Mesothelial cell of epicardium (in vitro differentiated cells): Measurements from ENCODE around the gene LRRC59. TPM values are rescaled to one million over a fixed set of nuclear protein-coding genes. Genes with fewer than 3 reads are reported as not detected.
A peak's percentile ranks its signal among the peaks of the same experiment; 100 is the strongest.

Experiments
- DNase-seq, 2 experiments: peaks; one replicate each; pipeline ENCODE4 v3.0.0; 2021; ENCODE audit warnings: low spot score in 2 of 2; ENCODE audit not compliant: unreplicated experiment in 2 of 2
- H3K27ac Mint-ChIP-seq: 2 replicates; pipeline ENCODE4 v1.8.0; 2021; ENCODE audit warnings: mixed read lengths
- H3K27me3 Mint-ChIP-seq: 2 replicates; pipeline ENCODE4 v1.8.0; 2021; ENCODE audit warnings: low read depth, mixed read lengths
- H3K36me3 Mint-ChIP-seq: 2 replicates; pipeline ENCODE4 v1.8.0; 2021; ENCODE audit warnings: mixed read lengths
- H3K4me1 Mint-ChIP-seq: 2 replicates; pipeline ENCODE4 v1.8.0; 2021; ENCODE audit warnings: mixed read lengths
- H3K4me3 Mint-ChIP-seq: 2 replicates; pipeline ENCODE4 v1.8.0; 2021; ENCODE audit warnings: mild to moderate bottlenecking, moderate library complexity, mixed read lengths
- H3K9me3 Mint-ChIP-seq: 2 replicates; pipeline ENCODE4 v1.8.0; 2021; ENCODE audit warnings: mixed read lengths
- total RNA-seq: library from RNA; stranded (reverse); gene quantifications from 3 replicates; pipeline ENCODE4 v1.2.1, GENCODE V29; 2021
- TF ChIP-seq, protein P1 (sequence below): fragments of 200-600 bp; sonication (generic); IDR thresholded peaks from one replicate; pipeline ENCODE4 v1.5.0; 2021; ENCODE audit warnings: antibody characterized with exemption; ENCODE audit not compliant: unreplicated experiment

The LRRC59 gene
- total RNA-seq, 1 donor from 2014 or later: 60.7 TPM

DNA sequence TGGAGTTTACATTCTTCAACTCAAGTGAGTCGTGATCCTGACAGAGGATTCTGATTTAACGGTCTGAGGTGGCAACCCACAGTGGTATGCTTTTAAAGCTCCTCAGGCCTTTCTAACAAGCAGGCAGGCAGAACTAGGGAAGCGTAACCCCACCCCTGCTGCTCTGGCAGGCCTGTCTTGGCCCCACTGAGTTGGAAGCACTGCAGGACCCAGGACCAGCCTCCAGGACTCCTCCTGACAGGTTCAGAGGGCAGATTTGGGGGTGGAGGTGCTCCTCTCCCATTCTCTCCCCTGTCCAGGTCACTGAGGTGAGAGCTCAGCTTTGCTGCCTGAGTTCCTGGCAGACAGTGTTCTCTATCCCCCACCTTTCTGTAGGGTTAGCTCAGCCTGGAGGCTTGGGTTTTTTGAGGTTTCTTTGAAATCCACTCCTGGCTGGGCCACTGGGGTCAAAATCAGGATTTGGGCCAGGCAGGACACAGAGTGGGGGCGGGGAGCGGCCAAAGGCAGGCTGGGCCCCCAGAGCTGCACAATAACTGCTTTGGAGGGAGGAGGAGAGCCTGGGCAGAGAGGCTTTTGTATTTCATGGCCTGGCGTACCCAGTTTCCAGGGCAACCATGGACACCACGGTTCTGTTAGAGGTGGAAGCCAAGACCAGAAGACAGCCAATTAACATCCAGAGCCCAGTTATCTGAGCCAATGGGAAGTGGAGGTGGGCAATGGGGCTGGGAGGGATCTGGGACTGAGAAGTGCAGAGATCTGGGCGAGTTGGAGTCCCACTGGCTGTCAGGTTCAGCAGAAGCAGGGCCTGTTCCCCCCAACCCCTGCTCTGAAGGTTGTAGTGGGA lies 33.9 kb downstream of the LRRC59 start:
- Mint-ChIP-seq H3K36me3 (peaks cover 12% of the 10 kb centered on the region), H3K27me3 (no peaks in the 10 kb centered on the region), H3K9me3 (no peaks in the 10 kb centered on the region), H3K27ac (no peak overlapping the region), H3K4me3 (no peak overlapping the region), H3K4me1 (peaks cover 18% of the 10 kb centered on the region)
- TF ChIP-seq, protein P1, sequence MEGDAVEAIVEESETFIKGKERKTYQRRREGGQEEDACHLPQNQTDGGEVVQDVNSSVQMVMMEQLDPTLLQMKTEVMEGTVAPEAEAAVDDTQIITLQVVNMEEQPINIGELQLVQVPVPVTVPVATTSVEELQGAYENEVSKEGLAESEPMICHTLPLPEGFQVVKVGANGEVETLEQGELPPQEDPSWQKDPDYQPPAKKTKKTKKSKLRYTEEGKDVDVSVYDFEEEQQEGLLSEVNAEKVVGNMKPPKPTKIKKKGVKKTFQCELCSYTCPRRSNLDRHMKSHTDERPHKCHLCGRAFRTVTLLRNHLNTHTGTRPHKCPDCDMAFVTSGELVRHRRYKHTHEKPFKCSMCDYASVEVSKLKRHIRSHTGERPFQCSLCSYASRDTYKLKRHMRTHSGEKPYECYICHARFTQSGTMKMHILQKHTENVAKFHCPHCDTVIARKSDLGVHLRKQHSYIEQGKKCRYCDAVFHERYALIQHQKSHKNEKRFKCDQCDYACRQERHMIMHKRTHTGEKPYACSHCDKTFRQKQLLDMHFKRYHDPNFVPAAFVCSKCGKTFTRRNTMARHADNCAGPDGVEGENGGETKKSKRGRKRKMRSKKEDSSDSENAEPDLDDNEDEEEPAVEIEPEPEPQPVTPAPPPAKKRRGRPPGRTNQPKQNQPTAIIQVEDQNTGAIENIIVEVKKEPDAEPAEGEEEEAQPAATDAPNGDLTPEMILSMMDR: no peak
- DNase-seq: no peak

DNA sequence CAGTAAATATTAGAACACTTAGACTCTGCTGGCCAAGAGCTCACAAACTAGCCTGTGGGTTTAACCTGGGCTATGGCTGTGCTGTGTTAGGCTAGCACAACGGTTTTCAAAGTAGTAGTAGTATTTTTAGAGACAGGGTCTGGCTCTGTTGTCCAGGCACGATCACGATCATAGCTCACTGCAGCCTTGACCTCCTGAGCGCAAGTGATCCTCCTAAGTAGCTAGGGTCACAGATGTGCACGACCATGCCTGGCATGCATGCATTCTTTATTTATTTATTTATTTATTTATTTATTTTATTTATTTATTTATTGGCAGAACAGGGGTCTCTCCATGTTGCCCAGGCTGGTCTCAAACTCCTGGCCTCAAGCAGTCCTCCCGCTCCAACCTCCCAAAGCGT lies 34.7 kb downstream of the LRRC59 start:
- DNase-seq: no peak
- Mint-ChIP-seq H3K36me3 (peaks cover 4% of the 10 kb centered on the region), H3K9me3 (no peaks in the 10 kb centered on the region), H3K4me3 (no peak overlapping the region), H3K27ac (no peak overlapping the region), H3K4me1 (peaks cover 18% of the 10 kb centered on the region), H3K27me3 (no peaks in the 10 kb centered on the region)
- TF ChIP-seq, protein P1: no peak

DNA sequence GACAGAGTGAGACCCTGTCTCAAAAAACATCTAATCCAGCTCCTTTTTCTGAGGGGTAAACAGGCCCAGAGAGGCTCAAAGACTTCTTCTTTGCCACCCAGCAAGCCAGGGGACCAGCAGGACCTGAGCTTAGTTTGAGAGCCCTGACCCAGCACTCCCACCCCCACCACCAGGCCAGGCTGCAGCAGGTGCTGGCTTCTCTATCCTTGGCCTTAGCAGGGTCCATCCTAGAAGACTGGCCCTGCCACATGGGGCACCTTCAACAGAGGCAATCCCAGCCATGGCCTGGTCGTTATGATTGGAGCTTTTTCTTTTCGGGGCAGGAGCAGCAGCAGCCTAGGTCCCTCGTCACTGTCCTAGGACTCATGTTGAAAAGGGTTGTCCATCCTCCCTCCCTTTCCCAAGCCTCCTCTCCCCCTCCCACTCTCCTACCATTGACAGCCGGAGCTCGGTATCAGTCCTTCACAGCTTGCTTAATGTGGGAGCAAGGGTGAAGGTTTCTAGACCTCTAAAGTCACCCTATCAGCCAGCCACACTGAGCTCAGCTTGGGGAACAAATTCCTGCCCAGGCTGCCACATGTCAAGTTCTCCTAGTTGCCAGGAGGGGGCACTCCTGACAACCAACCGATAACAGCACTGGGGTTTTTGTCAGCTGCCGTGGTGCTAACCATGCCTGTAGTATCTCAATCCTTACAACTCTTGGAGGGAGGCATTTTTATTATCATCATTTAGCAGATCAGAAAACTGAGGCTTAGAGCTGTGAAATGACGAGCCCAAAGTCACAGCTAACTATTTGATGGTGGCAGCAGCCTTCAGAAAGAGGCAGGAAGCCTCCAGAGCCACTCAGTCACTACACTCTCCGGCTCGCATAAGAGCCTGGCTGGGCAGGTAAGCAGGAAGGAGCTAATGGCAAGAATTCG lies 35.5 kb downstream of the LRRC59 start:
- Mint-ChIP-seq H3K4me1 (peaks cover 18% of the 10 kb centered on the region), H3K27ac (peak overlapping the region; percentile 64), H3K27me3 (no peaks in the 10 kb centered on the region), H3K4me3 (no peak overlapping the region), H3K9me3 (no peaks in the 10 kb centered on the region), H3K36me3 (peaks cover 2% of the 10 kb centered on the region)
- no peak for DNase-seq
- TF ChIP-seq, protein P1: peak; percentile 70

DNA sequence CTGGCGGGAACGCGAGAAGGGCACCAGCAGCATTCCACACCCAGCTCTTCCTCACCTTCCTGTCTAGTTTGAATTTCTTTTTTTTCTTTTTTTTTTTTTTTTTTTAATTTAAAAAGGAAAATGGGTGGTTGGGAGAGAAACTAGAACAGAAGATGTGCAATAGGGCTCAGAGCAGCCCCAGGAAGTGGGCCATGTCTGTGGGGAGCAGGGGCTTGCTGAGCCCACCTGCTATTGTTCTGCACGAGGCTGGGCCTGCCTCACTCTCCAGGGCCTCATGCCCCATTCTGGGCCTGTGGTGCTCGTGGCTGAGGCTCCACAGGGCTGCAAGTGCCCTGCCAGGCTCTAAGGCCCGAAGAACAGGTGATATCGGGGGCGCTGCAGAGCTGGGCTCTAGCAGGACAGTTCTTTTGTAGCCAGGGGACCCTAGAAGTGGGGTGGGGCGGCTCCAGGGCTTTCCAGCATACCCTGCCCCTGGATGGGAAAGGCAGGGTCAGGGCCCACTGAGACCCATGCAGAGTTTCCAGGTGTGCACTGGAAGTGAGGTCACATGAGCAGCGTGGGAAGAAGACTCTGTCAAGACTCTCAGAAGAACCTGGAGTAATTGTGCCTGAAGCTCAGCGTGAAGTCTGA lies 36.7 kb downstream of the LRRC59 start:
- Mint-ChIP-seq H3K4me1 (peaks cover 18% of the 10 kb centered on the region), H3K36me3 (peaks cover 2% of the 10 kb centered on the region), H3K4me3 (no peak overlapping the region), H3K27ac (no peak overlapping the region), H3K9me3 (no peaks in the 10 kb centered on the region), H3K27me3 (no peaks in the 10 kb centered on the region)
- DNase-seq: no peak
- TF ChIP-seq, protein P1: no peak

DNA sequence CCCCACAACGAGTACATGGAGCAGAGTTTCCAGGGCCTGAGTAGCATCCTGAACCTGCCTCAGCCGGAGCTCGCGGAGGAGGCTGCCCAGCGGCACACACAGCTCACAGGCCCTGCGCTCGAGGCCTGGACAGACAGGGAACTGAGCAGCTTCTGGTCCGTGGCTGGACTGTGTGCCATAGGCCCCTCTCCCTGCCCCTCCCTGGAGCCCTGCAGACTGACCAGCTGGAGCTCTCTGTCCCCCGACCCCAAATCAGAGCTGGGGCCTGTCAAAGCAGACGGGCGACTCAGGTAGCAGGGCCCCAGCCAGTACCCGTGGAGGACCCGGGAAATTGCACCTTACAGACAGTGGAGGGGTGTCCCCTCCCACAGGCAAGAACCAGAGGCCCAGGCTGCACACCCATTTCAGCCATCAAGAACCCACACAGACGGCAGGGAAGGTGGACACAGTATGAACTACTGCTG lies 37.3 kb downstream of the LRRC59 start:
- no peak overlapping the region for H3K4me3 Mint-ChIP-seq
- H3K9me3 Mint-ChIP-seq: no peaks in the 10 kb centered on the region
- TF ChIP-seq, protein P1: no peak
- no peak for DNase-seq
- H3K4me1 Mint-ChIP-seq: peaks cover 17% of the 10 kb centered on the region
- peaks cover 2% of the 10 kb centered on the region for H3K36me3 Mint-ChIP-seq
- no peak overlapping the region for H3K27ac Mint-ChIP-seq
- no peaks in the 10 kb centered on the region for H3K27me3 Mint-ChIP-seq
